HG03571 (cell line): ENCODE data around the gene CD180.

Source experiments
- ATAC-seq: cut with Tn5 transposase; IDR thresholded peaks from one replicate; pipeline ENCODE4 v1.9.1; 2021; ENCODE audit not compliant: unreplicated experiment

The CD180 gene

GRCh38 chr5:67163863-67164595, 32.6 kb downstream of the CD180 start:
- no peak for ATAC-seq

DNA sequence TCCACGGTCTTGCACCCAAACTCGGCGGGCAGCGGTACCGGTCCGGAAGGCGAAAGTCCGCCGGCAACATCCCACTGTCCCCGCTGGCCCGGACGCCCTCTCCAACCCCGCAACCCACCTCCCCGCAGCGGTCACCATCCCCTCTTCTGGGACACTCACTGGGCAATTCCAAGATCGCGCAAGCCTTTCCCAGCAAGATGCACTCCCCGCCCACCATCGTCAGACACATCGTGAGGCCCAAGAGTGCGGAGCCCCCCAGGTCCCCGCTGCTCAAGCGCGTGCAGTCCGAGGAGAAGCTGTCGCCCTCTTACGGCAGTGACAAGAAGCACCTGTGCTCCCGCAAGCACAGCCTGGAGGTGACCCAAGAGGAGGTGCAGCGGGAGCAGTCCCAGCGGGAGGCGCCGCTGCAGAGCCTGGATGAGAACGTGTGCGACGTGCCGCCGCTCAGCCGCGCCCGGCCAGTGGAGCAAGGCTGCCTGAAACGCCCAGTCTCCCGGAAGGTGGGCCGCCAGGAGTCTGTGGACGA, 33.3 kb downstream of the CD180 start:
- no peak for ATAC-seq

DNA sequence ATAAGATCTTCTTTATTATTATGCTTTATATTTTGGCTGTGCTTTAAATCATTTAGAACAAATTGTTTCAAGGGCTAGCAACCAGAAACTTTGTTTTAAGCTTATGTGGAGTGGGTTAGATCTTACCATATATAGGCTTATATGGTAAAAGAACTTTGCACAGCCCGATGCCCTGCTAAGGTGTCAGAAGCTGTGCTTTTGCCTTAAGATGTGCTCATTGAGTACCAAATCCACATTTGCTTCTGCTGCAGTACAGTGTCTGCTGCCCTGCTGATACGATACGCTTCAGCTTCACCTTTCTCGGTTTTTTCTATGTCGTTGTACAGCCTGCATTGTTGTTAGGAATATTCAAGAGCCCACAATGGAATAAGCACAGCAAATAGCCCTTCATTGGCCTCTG, 34.8 kb downstream of the CD180 start:
- ATAC-seq = no peak

DNA sequence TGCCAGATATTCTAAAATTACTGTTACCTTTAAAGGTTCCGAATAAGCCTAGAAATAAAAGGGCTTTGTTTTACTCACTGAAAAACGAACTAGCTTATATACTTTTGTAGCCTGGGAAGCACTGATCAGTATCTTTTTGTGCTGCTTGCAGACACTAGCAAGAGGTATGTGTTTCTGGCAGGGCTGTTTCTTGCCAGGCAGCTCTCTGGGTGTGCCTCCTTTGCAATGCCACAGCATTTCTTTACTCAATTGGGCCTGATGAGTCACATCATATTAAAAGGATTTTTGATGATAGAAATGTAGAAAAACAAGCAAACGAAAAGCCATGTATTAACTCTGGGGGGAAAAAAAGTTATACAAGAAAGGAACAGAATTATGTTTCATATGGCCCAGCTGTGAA, 35.6 kb downstream of the CD180 start:
- no peak for ATAC-seq

GRCh38 chr5:67160272-67160671, 36.3 kb downstream of the CD180 start:
- ATAC-seq = no peak

GRCh38 chr5:67156976-67157583, 39.5 kb downstream of the CD180 start:
- peak; percentile 61 for ATAC-seq

DNA sequence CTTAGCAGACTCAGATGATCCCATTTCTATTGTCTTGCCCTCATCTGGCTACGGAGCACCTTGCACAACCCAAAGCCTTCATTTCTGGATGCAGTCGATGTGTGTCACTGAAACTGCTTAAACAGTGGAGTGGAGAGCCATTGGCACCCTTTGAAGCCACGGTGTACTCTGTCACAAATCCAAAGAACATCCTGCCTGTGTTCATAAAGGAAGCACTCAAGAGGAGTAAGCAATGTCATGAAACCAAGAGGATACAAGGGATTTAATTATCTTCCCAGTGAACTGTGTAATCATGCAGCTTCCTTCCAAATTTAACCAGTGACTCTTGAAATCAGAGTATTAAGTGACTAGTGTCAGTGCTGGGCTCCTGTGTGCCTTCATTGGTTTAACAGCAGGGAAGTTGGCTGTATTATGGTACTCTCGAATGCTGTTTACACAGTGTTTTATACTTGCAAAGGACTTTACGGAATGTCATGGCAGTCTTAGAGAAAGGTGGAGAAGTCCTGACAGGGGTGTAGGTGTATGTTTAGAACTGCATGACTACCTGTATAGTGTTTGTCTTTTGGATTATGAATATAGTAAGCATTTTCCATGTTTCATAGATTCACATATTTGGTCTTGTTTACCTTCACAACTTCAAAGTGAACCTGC, 41.9 kb downstream of the CD180 start:
- no peak for ATAC-seq

DNA sequence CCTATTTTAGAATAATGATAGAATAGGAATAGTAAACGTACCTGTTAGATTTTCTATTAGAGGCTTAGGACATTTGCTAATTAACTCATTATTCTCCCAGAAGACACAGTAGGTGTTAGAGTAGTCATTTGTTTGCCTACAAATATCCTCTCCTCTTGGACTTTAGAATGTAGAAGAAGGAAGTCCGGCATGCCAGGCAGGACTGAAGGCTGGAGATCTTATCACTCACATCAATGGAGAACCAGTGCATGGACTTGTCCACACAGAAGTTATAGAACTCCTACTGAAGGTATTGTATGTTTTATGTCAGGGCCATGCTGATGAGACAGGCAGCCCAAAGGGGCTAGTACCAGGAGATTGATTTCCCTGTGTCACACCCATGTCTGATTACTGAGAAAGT, 43.3 kb downstream of the CD180 start:
- no peak for ATAC-seq

GRCh38 chr5:67152400-67152799, 44.2 kb downstream of the CD180 start:
- no peak for ATAC-seq

GRCh38 chr5:67149951-67150523, 46.6 kb downstream of the CD180 start:
- no peak for ATAC-seq

GRCh38 chr5:67149057-67149950, 47.3 kb downstream of the CD180 start:
- no peak for ATAC-seq

DNA sequence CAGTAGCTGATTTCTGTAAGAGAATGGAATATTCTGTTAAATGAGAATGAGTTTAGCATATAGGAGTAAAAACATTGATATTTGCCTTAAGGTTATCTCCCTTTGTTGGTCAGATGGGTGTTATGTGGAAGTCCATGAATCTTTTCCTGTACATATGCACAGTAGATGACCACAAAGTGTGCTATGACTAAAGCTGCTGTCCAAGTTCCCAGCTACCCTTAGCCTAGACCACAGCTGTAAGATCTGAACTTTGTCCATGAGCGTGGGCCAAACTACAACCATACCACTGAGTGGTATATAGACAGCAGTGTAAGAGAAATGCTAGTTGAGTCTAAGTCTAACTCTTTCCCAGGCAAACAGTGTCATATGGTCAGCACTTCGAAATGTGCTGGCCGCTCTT, 48.8 kb downstream of the CD180 start:
- no peak for ATAC-seq

DNA sequence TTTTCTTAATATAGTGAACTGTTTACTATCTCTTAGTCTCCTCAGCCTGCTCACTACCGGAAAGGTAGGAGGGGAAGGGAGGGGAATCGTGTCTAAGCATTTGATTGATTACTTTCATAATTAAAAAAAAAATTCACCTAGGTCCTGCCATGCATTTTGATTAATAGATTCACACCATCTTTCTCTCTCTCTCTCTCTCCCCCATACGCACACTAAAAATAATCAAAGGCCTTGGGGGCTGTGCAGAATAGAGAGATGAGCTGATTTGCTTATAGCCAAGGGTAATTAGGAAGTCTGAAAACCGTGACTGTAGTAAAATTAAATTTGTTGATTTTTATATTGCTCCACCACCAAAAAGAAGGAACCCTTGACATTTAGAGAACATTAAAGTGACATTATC, 49.6 kb downstream of the CD180 start:
- ATAC-seq = no peak

DNA sequence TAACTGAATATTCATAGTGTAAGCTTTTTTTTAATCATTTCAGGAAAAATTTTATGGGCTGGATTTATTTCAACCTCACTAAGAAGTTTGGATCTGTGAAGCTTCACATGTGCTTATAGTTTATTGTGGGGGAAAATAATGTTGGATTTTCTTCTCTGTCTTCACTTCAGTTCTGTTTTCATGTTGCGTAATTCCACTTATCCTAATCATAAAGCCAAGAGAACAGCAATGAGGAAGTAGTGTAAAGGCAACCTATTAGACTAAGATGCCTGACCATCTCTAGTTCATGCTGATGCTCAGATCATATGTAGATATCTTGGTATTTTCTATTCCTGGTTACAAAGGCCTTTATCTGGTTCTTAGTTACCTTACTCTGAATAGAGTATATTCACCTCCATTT, 50.0 kb downstream of the CD180 start:
- no peak for ATAC-seq

GRCh38 chr5:67144183-67144639, 52.4 kb downstream of the CD180 start:
- ATAC-seq = no peak

- ATAC-seq = no peak
These were observed 53.0 kb downstream of the CD180 start for GRCh38 chr5:67143549-67143948.

DNA sequence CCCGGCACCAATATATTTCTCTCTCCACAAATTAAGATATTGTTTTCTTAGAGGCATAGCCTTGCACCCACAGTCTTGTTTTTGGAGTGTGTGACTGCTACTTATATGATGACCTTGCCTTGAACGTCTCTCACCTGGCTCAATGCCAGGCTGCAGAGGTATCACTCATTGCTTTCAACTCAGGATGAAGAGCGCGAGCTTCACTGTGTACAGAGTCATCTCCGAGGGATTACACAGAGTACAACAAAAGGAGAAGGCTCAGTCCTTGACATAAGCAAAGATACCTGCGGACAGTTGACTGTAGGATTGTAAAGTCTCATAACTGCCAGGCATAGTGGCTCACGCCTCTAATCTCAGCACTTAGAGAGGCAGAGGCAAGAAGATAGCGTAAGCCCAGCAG, 53.8 kb downstream of the CD180 start:
- ATAC-seq = no peak

DNA sequence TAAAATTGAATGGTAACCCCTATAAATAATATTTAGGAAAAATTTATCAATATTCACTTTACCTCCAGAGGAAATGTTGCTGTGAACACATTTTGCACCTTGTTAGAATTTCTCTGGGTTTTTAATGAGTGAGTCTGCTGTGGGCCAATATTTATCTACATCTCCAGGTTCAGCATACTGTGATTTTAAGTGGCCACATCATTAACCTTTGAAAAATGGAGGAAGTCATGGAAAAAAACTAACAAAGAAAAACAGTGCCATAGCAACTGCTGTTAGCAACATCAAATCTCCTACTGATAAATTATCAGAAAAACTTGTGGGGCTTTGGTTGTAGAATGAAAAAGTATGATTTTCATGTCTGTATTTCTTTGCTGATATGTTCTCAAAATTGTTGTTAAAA, 55.0 kb downstream of the CD180 start:
- ATAC-seq = no peak

DNA sequence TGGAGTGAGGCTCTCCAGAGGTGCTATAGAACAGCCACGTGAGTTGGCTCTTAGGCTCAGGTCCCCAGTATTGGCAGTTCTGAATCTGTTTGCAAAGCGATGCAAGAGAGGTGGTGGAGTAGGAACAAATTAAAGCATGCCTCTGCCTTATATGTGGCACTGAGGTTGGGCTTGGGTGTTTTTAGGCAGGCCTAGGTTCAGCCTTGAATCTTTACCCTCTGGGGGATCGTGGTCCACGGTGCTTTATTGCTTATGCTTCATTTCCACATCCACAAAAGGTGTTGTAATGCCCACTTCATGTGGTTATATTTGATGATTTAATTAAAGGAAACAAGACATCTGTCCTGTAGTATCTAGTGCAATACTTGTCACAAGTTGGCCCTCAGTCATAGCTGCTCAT, 56.2 kb downstream of the CD180 start:
- ATAC-seq = no peak

DNA sequence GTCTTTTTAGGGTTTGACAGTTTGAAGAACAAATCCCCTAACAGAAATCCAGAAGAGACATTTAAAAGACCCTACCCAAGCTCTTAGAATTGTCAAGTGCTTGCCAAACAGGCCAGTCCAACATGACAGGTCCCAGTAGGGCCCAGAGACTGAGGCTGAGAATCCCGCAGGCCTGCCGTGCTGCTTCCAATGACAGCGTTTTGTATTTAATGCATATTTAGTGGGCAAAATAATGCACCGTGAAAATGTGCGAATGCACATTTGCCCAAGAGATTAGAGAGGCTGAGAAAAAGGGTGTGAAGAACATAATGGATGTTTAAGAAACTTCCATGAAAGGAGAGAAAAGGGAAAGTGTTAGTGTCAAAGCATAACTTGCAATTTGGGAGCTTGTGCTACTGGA, 57.6 kb downstream of the CD180 start:
- no peak for ATAC-seq
